Loucy (cell line): ENCODE results near the gene BTBD9.

Experiments
- H2AFZ ChIP-seq: fragments of 200-600 bp; sonication (generic); 2 replicates; pipeline ENCODE4 v1.6.0; 2016; ENCODE audit warnings: antibody characterized with exemption, mild to moderate bottlenecking, low read length, moderate library complexity
- H3F3A ChIP-seq: fragments of 200-600 bp; 2 replicates; pipeline ENCODE4 v1.6.0; 2016; ENCODE audit warnings: antibody characterized with exemption, low read depth, mild to moderate bottlenecking
- H3K27me3 ChIP-seq: fragments of 200-600 bp; sonication (generic); 2 replicates; pipeline ENCODE4 v1.6.1; 2014; ENCODE audit warnings: low read length, mild to moderate bottlenecking; ENCODE audit not compliant: insufficient read depth, poor library complexity, severe bottlenecking
- H3K36me3 ChIP-seq: fragments of 200-600 bp; sonication (generic); 2 replicates; pipeline ENCODE4 v1.6.1; 2016; ENCODE audit warnings: low read length; ENCODE audit not compliant: insufficient read depth
- H3K4me1 ChIP-seq: fragments of 200-600 bp; sonication (generic); 2 replicates; pipeline ENCODE4 v1.5.1; 2014; ENCODE audit warnings: low read length, mild to moderate bottlenecking; ENCODE audit not compliant: insufficient read depth, poor library complexity, severe bottlenecking
- H3K4me2 ChIP-seq: fragments of 200-600 bp; sonication (generic); 2 replicates; pipeline ENCODE4 v1.6.0; 2014; ENCODE audit warnings: antibody characterized with exemption, low read length, low read depth, mild to moderate bottlenecking; ENCODE audit not compliant: poor library complexity, severe bottlenecking
- H3K4me3 ChIP-seq: fragments of 200-600 bp; sonication (generic); 2 replicates; pipeline ENCODE4 v1.5.1; 2014; ENCODE audit warnings: low read length, mild to moderate bottlenecking, mixed read lengths; ENCODE audit not compliant: poor library complexity, severe bottlenecking
- H3K79me2 ChIP-seq: fragments of 200-600 bp; sonication (generic); 2 replicates; pipeline ENCODE4 v1.6.1; 2014; ENCODE audit warnings: low read length; ENCODE audit not compliant: insufficient read depth
- H3K9ac ChIP-seq: fragments of 200-600 bp; sonication (generic); 2 replicates; pipeline ENCODE4 v1.6.0; 2014; ENCODE audit warnings: mild to moderate bottlenecking, low read depth, low read length, moderate library complexity; ENCODE audit not compliant: poor library complexity, severe bottlenecking
- H3K9me2 ChIP-seq: fragments of 200-600 bp; sonication (generic); replicated peaks from 2 replicates; pipeline ENCODE4 v1.6.1; 2016; ENCODE audit warnings: low read depth, low read length, mixed read lengths
- H3K9me3 ChIP-seq: fragments of 200-600 bp; sonication (generic); 2 replicates; pipeline ENCODE4 v1.6.1; 2014; ENCODE audit warnings: mild to moderate bottlenecking, antibody characterized with exemption, low read length, low read depth; ENCODE audit not compliant: insufficient read depth
- H4K20me1 ChIP-seq: fragments of 200-600 bp; sonication (generic); 2 replicates; pipeline ENCODE4 v1.6.0; 2014; ENCODE audit warnings: antibody characterized with exemption, low read length, mild to moderate bottlenecking; ENCODE audit not compliant: insufficient read depth, poor library complexity, severe bottlenecking
- CTCF ChIP-seq: fragments of 200-600 bp; sonication (generic); conservative IDR thresholded peaks from 2 replicates; pipeline ENCODE4 v1.5.1; 2014; ENCODE audit warnings: mild to moderate bottlenecking, antibody characterized with exemption, low read length
- EZH2phosphoT487 ChIP-seq: fragments of 200-600 bp; IDR thresholded peaks from 2 replicates; pipeline ENCODE4 v1.6.1; 2018; ENCODE audit warnings: antibody characterized with exemption, mild to moderate bottlenecking, moderate library complexity, borderline replicate concordance

BTBD9 gene

GRCh38 chr6:38676974-38677544 is 37.3 kb upstream of the BTBD9 start:
- H3K9me3 ChIP-seq: no peaks in the 10 kb centered on the region
- H3K4me3 ChIP-seq: no peak overlapping the region
- no peaks in the 10 kb centered on the region for H3K9me2 ChIP-seq
- H2AFZ ChIP-seq: no peak overlapping the region
- H3K4me1 ChIP-seq: no peaks in the 10 kb centered on the region
- no peaks in the 10 kb centered on the region for H3K27me3 ChIP-seq
- H3K79me2 ChIP-seq: no peaks in the 10 kb centered on the region
- H3K36me3 ChIP-seq: peaks cover 62% of the 10 kb centered on the region
- no peak overlapping the region for H3K9ac ChIP-seq
- no peak overlapping the region for H3K4me2 ChIP-seq
- H4K20me1 ChIP-seq: peaks cover 1% of the 10 kb centered on the region
- no peak for TF ChIP-seq EZH2phosphoT487
- H3F3A ChIP-seq: no peaks in the 10 kb centered on the region

- Histone ChIP-seq H3K27me3 (no peaks in the 10 kb centered on the region), H3K9me3 (no peaks in the 10 kb centered on the region), H4K20me1 (no peaks in the 10 kb centered on the region), H3K79me2 (no peaks in the 10 kb centered on the region), H3F3A (no peaks in the 10 kb centered on the region), H3K4me1 (no peaks in the 10 kb centered on the region), H3K9me2 (no peaks in the 10 kb centered on the region), H3K36me3 (peaks cover 55% of the 10 kb centered on the region; the same call in 1 of the 2 replicates), H3K4me2 (no peak overlapping the region), H3K4me3 (no peak overlapping the region), H3K9ac (no peak overlapping the region), H2AFZ (no peak overlapping the region)
- TF ChIP-seq CTCF: no peak
- TF ChIP-seq EZH2phosphoT487: no peak
Observed at GRCh38 chr6:38676236-38676973, 36.7 kb upstream of the BTBD9 start.

GRCh38 chr6:38673397-38674165 is 33.9 kb upstream of the BTBD9 start:
- Histone ChIP-seq H3K9me2 (no peaks in the 10 kb centered on the region), H3F3A (0 out of 2 replicates have a peak, but pooled peaks cover 3% of the 10 kb centered on the region), H3K36me3 (peaks cover 41% of the 10 kb centered on the region; the same call in 1 of the 2 replicates), H3K9me3 (no peaks in the 10 kb centered on the region), H3K4me2 (no peak overlapping the region), H2AFZ (no peak overlapping the region), H3K4me1 (no peaks in the 10 kb centered on the region), H3K79me2 (no peaks in the 10 kb centered on the region), H3K4me3 (no peak overlapping the region), H3K27me3 (no peaks in the 10 kb centered on the region), H3K9ac (no peak overlapping the region), H4K20me1 (no peaks in the 10 kb centered on the region)
- TF ChIP-seq CTCF (no peak), EZH2phosphoT487 (no peak)
